PC-3 (cell line): ENCODE data around the gene UBTF. TPM values are rescaled to one million over a fixed set of nuclear protein-coding genes. Genes with fewer than 3 reads are reported as not detected.
A peak's percentile ranks its signal among the peaks of the same experiment; 100 is the strongest.

ENCODE experiments used
- ATAC-seq: fragments of 200-7000 bp; cut with Tn5 transposase; 2 replicates; pipeline ENCODE4 v1.9.1; 2020; ENCODE audit warnings: mild to moderate bottlenecking, moderate library complexity
- BruUV-seq: library from RNA; stranded (reverse); fragments of 400-500 nt; replicated peaks from 2 replicates; lab custom pipeline; 2021; lab: Mats Ljungman, UMichigan
- CTCF ChIA-PET: fragments of 300-600 bp; sonication (Branson Sonifier 250); formaldehyde crosslinking; loops from one replicate; lab custom pipeline; 2022; ENCODE audit warnings: antibody characterized with exemption; lab: Charles Lee
- POLR2A ChIA-PET: fragments of 300-600 bp; sonication (Branson Sonifier 250); formaldehyde crosslinking; loops from one replicate; lab custom pipeline; 2022; ENCODE audit warnings: antibody characterized with exemption; ENCODE audit not compliant: unreplicated experiment; lab: Charles Lee
- DNase-seq: peaks from one replicate; pipeline ENCODE4 v3.0.0-alpha.2; 2015
- H2AFZ ChIP-seq: fragments of 300-600 bp; sonication (generic); 2 replicates; pipeline ENCODE4 v1.6.0; 2016; ENCODE audit warnings: antibody characterized with exemption, low read length
- H3F3A ChIP-seq: fragments of 300-600 bp; sonication (generic); one replicate; pipeline ENCODE4 v1.6.0; 2017; ENCODE audit warnings: antibody characterized with exemption, low read length, control low read depth, mild to moderate bottlenecking; ENCODE audit not compliant: unreplicated experiment
- H3K27ac ChIP-seq: fragments of 300-600 bp; sonication (generic); 2 replicates; pipeline ENCODE4 v1.5.1; 2016; ENCODE audit warnings: mild to moderate bottlenecking, low read length
- H3K27me3 ChIP-seq: fragments of 300-600 bp; sonication (generic); 2 replicates; pipeline ENCODE4 v1.6.1; 2016; ENCODE audit warnings: low read length, mixed read lengths
- H3K36me3 ChIP-seq: fragments of 300-600 bp; sonication (generic); 2 replicates; pipeline ENCODE4 v1.6.1; 2016; ENCODE audit warnings: low read depth, mixed run types, low read length, mixed read lengths
- H3K4me1 ChIP-seq: fragments of 300-600 bp; sonication (generic); 2 replicates; pipeline ENCODE4 v1.5.1; 2016; ENCODE audit warnings: low read length; ENCODE audit not compliant: insufficient read depth
- H3K4me2 ChIP-seq: fragments of 300-600 bp; sonication (generic); 2 replicates; pipeline ENCODE4 v1.6.0; 2016; ENCODE audit warnings: low read length
- H3K4me3 ChIP-seq: fragments of 300-600 bp; sonication (generic); 2 replicates; pipeline ENCODE4 v1.5.1; 2016; ENCODE audit warnings: mild to moderate bottlenecking, low read length, mixed read lengths
- H3K79me2 ChIP-seq: fragments of 300-600 bp; sonication (generic); 2 replicates; pipeline ENCODE4 v1.6.1; 2017; ENCODE audit warnings: low read length, mixed read lengths
- H3K9ac ChIP-seq: fragments of 300-600 bp; sonication (generic); 2 replicates; pipeline ENCODE4 v1.6.0; 2016; ENCODE audit warnings: mild to moderate bottlenecking, low read length
- H3K9me2 ChIP-seq: fragments of 300-600 bp; sonication (generic); replicated peaks from 2 replicates; pipeline ENCODE4 v1.6.1; 2016; ENCODE audit warnings: mixed run types, low read length, mixed read lengths
- H3K9me3 ChIP-seq: fragments of 300-600 bp; sonication (generic); 2 replicates; pipeline ENCODE4 v1.6.1; 2016; ENCODE audit warnings: low read length, mixed read lengths
- H4K20me1 ChIP-seq: fragments of 300-600 bp; sonication (generic); 2 replicates; pipeline ENCODE4 v1.6.1; 2016; ENCODE audit warnings: low read length, mixed read lengths
- CTCF ChIP-seq: fragments of 300-600 bp; sonication (generic); conservative IDR thresholded peaks from 2 replicates; pipeline ENCODE4 v1.5.1; 2017; ENCODE audit warnings: antibody characterized with exemption, low read depth, mild to moderate bottlenecking, low read length
- EZH2 ChIP-seq: fragments of 300-600 bp; sonication (generic); IDR thresholded peaks from one replicate; pipeline ENCODE4 v1.6.1; 2017; ENCODE audit warnings: antibody characterized with exemption, mild to moderate bottlenecking, low read length; ENCODE audit not compliant: unreplicated experiment
- EZH2phosphoT487 ChIP-seq: fragments of 300-600 bp; sonication (generic); IDR thresholded peaks from 2 replicates; pipeline ENCODE4 v1.6.1; 2018; ENCODE audit warnings: mild to moderate bottlenecking, antibody characterized with exemption, low read length, borderline replicate concordance
- intact Hi-C: fragments of 100-400 bp; cut with micrococcal nuclease; formaldehyde crosslinking; loops from 2 replicates; pipeline ENCODE4 v1.9.0; 2023
- total RNA-seq: library from RNA; depleted of rRNA; stranded (reverse); fragments of >200 nt; gene quantifications from 2 replicates; pipeline ENCODE4 v1.2.3, GENCODE V29; 2014

The UBTF gene
- total RNA-seq, 1 experiment from 2014 or later: 139 TPM

DNA sequence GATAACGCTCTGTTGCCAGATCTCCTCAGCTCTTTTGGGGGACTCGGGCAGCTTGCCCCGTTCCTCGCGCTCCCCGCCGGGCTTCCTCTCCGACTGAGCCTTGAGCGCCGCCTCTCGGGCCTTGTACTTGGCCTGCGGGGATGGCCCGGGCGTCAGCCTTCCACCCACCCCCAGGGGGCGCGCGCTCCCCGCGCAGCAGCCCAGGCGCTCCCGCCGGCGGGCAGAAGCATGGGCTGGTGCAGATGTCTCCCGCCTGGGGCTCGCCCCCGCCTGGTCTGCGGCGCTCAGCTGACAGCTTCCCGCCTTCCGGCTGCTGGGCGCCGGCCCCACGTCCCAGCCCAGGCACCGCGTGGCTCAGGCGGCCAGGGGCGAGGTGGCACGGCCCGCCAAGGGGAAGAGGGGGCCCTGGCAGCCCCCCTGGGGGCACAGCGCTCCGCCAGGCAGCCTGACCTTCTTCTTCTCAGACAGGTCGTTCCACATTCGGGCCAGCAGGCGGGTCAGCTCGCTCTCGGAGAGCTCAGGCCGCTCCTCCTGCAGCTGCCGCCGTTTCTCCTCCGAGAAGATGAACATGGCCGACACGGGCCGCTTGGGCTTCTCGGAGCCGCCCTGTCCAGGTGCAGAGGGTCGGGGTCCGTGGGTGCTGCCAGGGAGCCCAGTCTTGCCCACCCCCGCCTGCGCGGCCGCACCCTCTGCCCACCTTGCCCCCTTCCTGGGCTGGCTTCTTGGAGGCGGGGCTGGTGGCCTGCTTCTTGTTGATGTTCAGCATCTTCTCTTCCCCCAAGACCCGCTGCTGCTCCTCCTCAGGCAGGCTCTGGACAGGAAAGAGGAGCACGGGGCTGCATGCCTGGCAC lies 8.9 kb downstream of the UBTF start:
- H3K9me2 ChIP-seq: no peaks in the 10 kb centered on the region
- no peak overlapping the region for H3K9ac ChIP-seq
- no peaks in the 10 kb centered on the region for H4K20me1 ChIP-seq
- H3K4me2 ChIP-seq: peak overlapping the region; percentile 3; the same call in 1 of the 2 replicates
- no peak overlapping the region for H2AFZ ChIP-seq
- peaks cover 31% of the 10 kb centered on the region for H3K4me1 ChIP-seq
- no peaks in the 10 kb centered on the region for H3K27me3 ChIP-seq
- peaks cover 3% of the 10 kb centered on the region; the same call in 1 of the 2 replicates for H3K79me2 ChIP-seq
- no TSS peak for BruUV-seq
- peak; percentile 81 for ATAC-seq
- H3K4me3 ChIP-seq: no peak overlapping the region
- H3K9me3 ChIP-seq: no peaks in the 10 kb centered on the region
- DNase-seq: peak; percentile 85
- H3K27ac ChIP-seq: peak overlapping the region; percentile 67
- ChIA-PET POLR2A (interaction anchor here (0.6 to 0.7 kb wide), 2 partner anchors 95 to 147 kb away, joined by 3 to 4 read pairs; no protein-coding TSS in a partner anchor), CTCF (interaction anchor here (0.5 to 1.5 kb wide), 8 partner anchors 8 to 135 kb away, joined by 3 to 11 read pairs (median 4); partner anchors contain the start of gene GRN)
- peaks cover 58% of the 10 kb centered on the region for H3K36me3 ChIP-seq
- intact Hi-C loops: loop anchor here (1.0 kb wide), 1 partner anchor 121 kb away; no protein-coding TSS in a partner anchor
- TF ChIP-seq CTCF: peak; percentile 98
- TF ChIP-seq EZH2phosphoT487: no peak
- no peak for TF ChIP-seq EZH2
- no peaks in the 10 kb centered on the region for H3F3A ChIP-seq

- DNase-seq: peak; percentile 76
- Histone ChIP-seq H3K4me1 (peaks cover 34% of the 10 kb centered on the region), H3K79me2 (no peaks in the 10 kb centered on the region), H3F3A (no peaks in the 10 kb centered on the region), H3K4me3 (no peak overlapping the region), H3K9me3 (no peaks in the 10 kb centered on the region), H3K27ac (peak overlapping the region; percentile 67), H3K36me3 (peaks cover 51% of the 10 kb centered on the region), H4K20me1 (no peaks in the 10 kb centered on the region), H2AFZ (no peak overlapping the region), H3K27me3 (no peaks in the 10 kb centered on the region), H3K9me2 (no peaks in the 10 kb centered on the region), H3K4me2 (peak overlapping the region; percentile 3; the same call in 1 of the 2 replicates), H3K9ac (no peak overlapping the region)
- CTCF ChIA-PET: interaction anchor here (0.5 to 1.5 kb wide), 7 partner anchors 8 to 154 kb away, joined by 3 to 11 read pairs (median 4); partner anchors contain the start of genes FAM171A2 and GRN
- TF ChIP-seq EZH2phosphoT487: no peak
- no peak for TF ChIP-seq CTCF
- TF ChIP-seq EZH2: no peak
- BruUV-seq: TSS peak; percentile 18
- intact Hi-C loops: loop anchor here (1.0 kb wide), 1 partner anchor 121 kb away; no protein-coding TSS in a partner anchor
- POLR2A ChIA-PET: interaction anchor here (0.6 to 0.7 kb wide), 2 partner anchors 94 to 146 kb away, joined by 3 to 4 read pairs; no protein-coding TSS in a partner anchor
- peak; percentile 16 for ATAC-seq
Observed at GRCh38 chr17:44209786-44210341, 9.6 kb downstream of the UBTF start.
